ENCODE measurements around the gene PPP1R8. TPM values are rescaled to one million over a fixed set of nuclear protein-coding genes. Genes with fewer than 3 reads are reported as not detected.

Gene PPP1R8
- total and polyA plus RNA-seq, 2 donors (not counting 1 experiment from before 2014, with no cell fraction given): 42.2 to 48.9 TPM

DNA sequence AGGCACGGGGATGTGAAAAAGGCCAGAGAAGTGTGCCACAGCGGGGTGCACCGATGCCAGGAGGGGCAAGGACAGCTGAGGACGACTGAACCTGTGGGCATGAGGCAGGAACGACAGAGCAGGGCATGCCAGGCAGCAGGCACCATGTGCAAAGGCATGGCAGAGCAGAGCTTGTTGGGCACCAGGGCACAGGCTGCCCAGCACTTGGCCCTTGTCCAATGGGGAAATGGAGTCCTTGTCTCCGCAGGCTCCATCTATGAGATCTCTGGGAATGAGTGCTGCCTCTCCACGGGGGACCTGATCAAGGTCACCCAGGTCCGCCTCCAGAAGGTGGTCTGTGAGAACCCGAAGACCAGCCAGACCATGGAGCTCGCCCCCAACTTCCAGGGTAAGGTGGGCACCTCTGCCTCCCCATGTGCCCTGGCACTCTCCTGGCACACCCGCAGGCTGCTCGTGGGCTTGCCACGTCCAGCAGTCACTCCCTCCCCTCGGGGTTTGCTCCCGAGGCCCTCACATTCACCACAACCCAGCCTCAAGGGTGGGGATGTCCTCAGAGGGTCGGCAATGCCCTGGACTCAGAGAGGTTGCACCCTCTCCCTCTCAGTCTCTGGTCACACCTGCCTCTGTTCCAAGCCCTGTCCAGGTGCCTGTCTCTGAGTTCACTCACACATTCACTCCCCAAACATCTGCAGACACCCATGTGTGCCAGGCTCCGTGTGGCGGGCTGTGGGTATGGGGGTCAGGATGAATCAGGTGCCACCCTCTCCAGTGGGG is 45.9 kb downstream of the PPP1R8 start:
- peaks cover 2% of the 10 kb centered on the region for H3K4me1 ChIP-seq (ENCODE audit: control insufficient read depth, extremely low read depth, insufficient read depth, low read length)
- H3K79me2 ChIP-seq (ENCODE audit: control insufficient read depth, insufficient read depth, low read length): no peaks in the 10 kb centered on the region
- no peak for DNase-seq (ENCODE audit: low read depth in 2 of 2)
- TF ChIP-seq CTCF (conservative IDR thresholded peaks at IDR 0.05 in 1 of 2, IDR thresholded peaks at IDR 0.05 in 1 of 2; ENCODE audit: low read depth in 1 of 2, low read length in 2 of 2) (no peak), EZH2 (IDR thresholded peaks at IDR 0.05; ENCODE audit: low read length, missing control alignments) (no peak)
- no peak overlapping the region for H2AFZ ChIP-seq (ENCODE audit: low read length)
- H3K4me3 ChIP-seq (replicated peaks in 1 of 4; ENCODE audit: control extremely low read depth in 1 of 4, insufficient read depth in 1 of 4, low read depth in 3 of 4, low read length in 4 of 4): no peak overlapping the region
- no peak overlapping the region for H3K9ac ChIP-seq (ENCODE audit: insufficient read depth, low read length)
- no peaks in the 10 kb centered on the region for H3K36me3 ChIP-seq (ENCODE audit: control insufficient read depth, insufficient read depth, low read length)
- no peak overlapping the region for H3K4me2 ChIP-seq (ENCODE audit: extremely low read depth, insufficient read depth, low read length)
- no peak overlapping the region for H3K27ac ChIP-seq (ENCODE audit: insufficient read depth, low read length)
- no peaks in the 10 kb centered on the region for H3K9me3 ChIP-seq (ENCODE audit: control insufficient read depth, insufficient read depth, low read depth, low read length)
- H4K20me1 ChIP-seq (ENCODE audit: control insufficient read depth, extremely low read depth, insufficient read depth, low read length): no peaks in the 10 kb centered on the region
- H3K27me3 ChIP-seq (ENCODE audit: control insufficient read depth, insufficient read depth, low read length): no peaks in the 10 kb centered on the region

- no peak overlapping the region for H3K4me3 ChIP-seq (replicated peaks in 1 of 4; ENCODE audit: control extremely low read depth in 1 of 4, insufficient read depth in 1 of 4, low read depth in 3 of 4, low read length in 4 of 4)
- H3K79me2 ChIP-seq (ENCODE audit: control insufficient read depth, insufficient read depth, low read length): no peaks in the 10 kb centered on the region
- TF ChIP-seq CTCF (conservative IDR thresholded peaks at IDR 0.05 in 1 of 2, IDR thresholded peaks at IDR 0.05 in 1 of 2; ENCODE audit: low read depth in 1 of 2, low read length in 2 of 2): no peak
- TF ChIP-seq EZH2 (IDR thresholded peaks at IDR 0.05; ENCODE audit: low read length, missing control alignments): no peak
- no peaks in the 10 kb centered on the region for H3K27me3 ChIP-seq (ENCODE audit: control insufficient read depth, insufficient read depth, low read length)
- no peak overlapping the region for H2AFZ ChIP-seq (ENCODE audit: low read length)
- no peak overlapping the region for H3K9ac ChIP-seq (ENCODE audit: insufficient read depth, low read length)
- H4K20me1 ChIP-seq (ENCODE audit: control insufficient read depth, extremely low read depth, insufficient read depth, low read length): no peaks in the 10 kb centered on the region
- no peak overlapping the region for H3K4me2 ChIP-seq (ENCODE audit: extremely low read depth, insufficient read depth, low read length)
- no peaks in the 10 kb centered on the region for H3K36me3 ChIP-seq (ENCODE audit: control insufficient read depth, insufficient read depth, low read length)
- H3K27ac ChIP-seq (ENCODE audit: insufficient read depth, low read length): no peak overlapping the region
- H3K4me1 ChIP-seq (ENCODE audit: control insufficient read depth, extremely low read depth, insufficient read depth, low read length): peaks cover 2% of the 10 kb centered on the region
- no peaks in the 10 kb centered on the region for H3K9me3 ChIP-seq (ENCODE audit: control insufficient read depth, insufficient read depth, low read depth, low read length)
- DNase-seq (ENCODE audit: low read depth in 2 of 2): no peak
Observed at GRCh38 chr1:27877115-27877416, 46.5 kb downstream of the PPP1R8 start.

- no peak for DNase-seq (ENCODE audit: low read depth in 2 of 2)
- H3K9me3 ChIP-seq (ENCODE audit: control insufficient read depth, insufficient read depth, low read depth, low read length): no peaks in the 10 kb centered on the region
- peaks cover 2% of the 10 kb centered on the region for H3K4me1 ChIP-seq (ENCODE audit: control insufficient read depth, extremely low read depth, insufficient read depth, low read length)
- no peaks in the 10 kb centered on the region for H4K20me1 ChIP-seq (ENCODE audit: control insufficient read depth, extremely low read depth, insufficient read depth, low read length)
- no peaks in the 10 kb centered on the region for H3K27me3 ChIP-seq (ENCODE audit: control insufficient read depth, insufficient read depth, low read length)
- no peak overlapping the region for H2AFZ ChIP-seq (ENCODE audit: low read length)
- TF ChIP-seq EZH2 (IDR thresholded peaks at IDR 0.05; ENCODE audit: low read length, missing control alignments) (no peak), CTCF (conservative IDR thresholded peaks at IDR 0.05 in 1 of 2, IDR thresholded peaks at IDR 0.05 in 1 of 2; ENCODE audit: low read depth in 1 of 2, low read length in 2 of 2) (no peak)
- H3K36me3 ChIP-seq (ENCODE audit: control insufficient read depth, insufficient read depth, low read length): no peaks in the 10 kb centered on the region
- H3K4me3 ChIP-seq (replicated peaks in 1 of 4; ENCODE audit: control extremely low read depth in 1 of 4, insufficient read depth in 1 of 4, low read depth in 3 of 4, low read length in 4 of 4): no peak overlapping the region
- no peaks in the 10 kb centered on the region for H3K79me2 ChIP-seq (ENCODE audit: control insufficient read depth, insufficient read depth, low read length)
- H3K9ac ChIP-seq (ENCODE audit: insufficient read depth, low read length): no peak overlapping the region
- H3K4me2 ChIP-seq (ENCODE audit: extremely low read depth, insufficient read depth, low read length): no peak overlapping the region
- no peak overlapping the region for H3K27ac ChIP-seq (ENCODE audit: insufficient read depth, low read length)
Observed at GRCh38 chr1:27878039-27878438, 47.5 kb downstream of the PPP1R8 start.
